Aorta (tissue), 5 donors: Measurements from ENCODE around the gene EIF4E2. TPM values are rescaled to one million over a fixed set of nuclear protein-coding genes. Genes with fewer than 3 reads are reported as not detected.
"Not testable (repeated sequence)": the region's sequence is repeated elsewhere in the genome, so short reads cannot be mapped to it uniquely, and the experiment has no call there.

Experiments used
- ATAC-seq: fragments of 200-7000 bp; cut with Tn5 transposase; one replicate; pipeline ENCODE4 v1.9.1; 2022; ENCODE audit warnings: moderate library complexity; ENCODE audit not compliant: low FRiP score
- DNase-seq, 2 donors: peaks; one replicate each; pipeline ENCODE4 v3.0.0-alpha.2; 2020
- H3K27ac ChIP-seq, 2 donors: one replicate each; pipeline ENCODE4 v1.5.1; 2013; ENCODE audit warnings: low read length in 2 of 2, mild to moderate bottlenecking in 2 of 2, moderate library complexity in 2 of 2, control low read depth in 1 of 2, inconsistent platforms in 1 of 2, low read depth in 1 of 2
- H3K27me3 ChIP-seq, 2 donors: one replicate each; pipeline ENCODE4 v1.6.1; 2013; ENCODE audit warnings: control low read depth in 1 of 2, low read length in 1 of 2, mild to moderate bottlenecking in 1 of 2, moderate library complexity in 1 of 2; ENCODE audit not compliant: insufficient read depth in 2 of 2, control insufficient read depth in 1 of 2
- H3K36me3 ChIP-seq, 2 donors: one replicate each; pipeline ENCODE4 v1.6.1; 2013; ENCODE audit warnings: control low read depth in 1 of 2, low read length in 1 of 2, mild to moderate bottlenecking in 1 of 2; ENCODE audit not compliant: insufficient read depth in 2 of 2, control insufficient read depth in 1 of 2
- H3K4me1 ChIP-seq, 2 donors: one replicate each; pipeline ENCODE4 v1.6.1; 2013; ENCODE audit warnings: low read length in 2 of 2, control low read depth in 1 of 2, mild to moderate bottlenecking in 1 of 2, moderate library complexity in 1 of 2; ENCODE audit not compliant: insufficient read depth in 2 of 2, control insufficient read depth in 1 of 2
- H3K4me3 ChIP-seq, 2 donors: one replicate each; pipeline ENCODE4 v1.5.1; 2013; ENCODE audit warnings: low read length in 2 of 2, control low read depth in 1 of 2, mild to moderate bottlenecking in 1 of 2
- H3K9me3 ChIP-seq: one replicate; pipeline ENCODE4 v1.6.1; 2013; ENCODE audit warnings: mild to moderate bottlenecking, low read length; ENCODE audit not compliant: control insufficient read depth
- WGBS, 2 donors: extraction: QIAGEN DNeasy Blood & Tissue Kit; methylation state at CpG; one replicate each; pipeline ENCODE4 v1.1.7; 2013; 5-methylcytosine and 5-hydroxymethylcytosine counted together
- intact Hi-C, 2 donors: fragments of 100-400 bp; cut with DNase I; formaldehyde crosslinking; loops; one replicate each; pipeline versions ENCODE4 v1.14.2 to v1.15.0; 2022
- polyA plus RNA-seq, 2 donors: library from polyadenylated mRNA; stranded (reverse); fragments of 200-250 nt; gene quantifications; one replicate each; pipeline ENCODE4 v1.2.3, GENCODE V29; 2013
- total RNA-seq, 2 donors: library from RNA; stranded (reverse); fragmentation: NEBNext Ultra II Directional; extraction: Animal tissue kit (Norgen Biotek cat#: 25700); gene quantifications; one replicate each; pipeline ENCODE4 v1.2.1, GENCODE V29; 2021
- donor health status: healthy with polysubstance abuse.
- donor health status: Bipolar disorder and iron deficiency.
- donor health status: DM: no; HTN: no; CAD: no.
- donor health status: DM: no; HTN: no; CAD: no.
- donor health status: DM: yes; HTN: yes; CAD: no.

Gene EIF4E2
- total and polyA plus RNA-seq, 4 donors: 43.9 to 60.7 (median 55.1) TPM

DNA sequence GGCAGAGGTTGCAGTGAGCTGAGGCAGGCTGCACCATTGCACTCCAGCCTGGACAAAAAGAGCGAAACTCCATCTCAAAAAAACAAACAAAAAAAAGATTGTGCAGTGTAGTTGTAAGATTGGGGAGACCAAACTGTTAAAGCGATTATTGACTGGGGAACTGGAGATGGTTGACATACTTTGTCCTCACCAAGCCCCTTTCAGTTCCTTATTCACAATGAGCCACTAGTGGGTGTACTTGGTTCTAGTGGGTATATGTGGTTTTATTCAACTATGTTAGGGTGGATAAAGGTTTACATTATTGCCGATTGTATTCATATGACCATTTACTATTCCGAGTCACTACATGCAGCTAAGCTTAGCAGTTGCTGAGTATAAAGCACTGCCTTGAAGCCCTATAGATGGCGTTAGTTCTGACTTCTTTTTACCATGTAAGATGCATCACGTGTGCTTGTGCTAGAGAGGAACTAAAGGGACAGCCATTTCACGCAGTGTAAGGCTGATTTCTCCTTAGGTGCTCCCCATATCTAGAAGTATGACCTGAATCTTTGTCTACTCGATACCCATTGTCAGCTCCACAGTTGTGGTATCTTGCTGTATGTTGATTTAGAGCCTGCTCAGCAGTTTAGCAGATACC, 12.1 kb downstream of the EIF4E2 start:
- no peak for DNase-seq
- no peak overlapping the region for H3K27ac ChIP-seq
- H3K36me3 ChIP-seq: peaks cover 6 to 11% of the 10 kb centered on the region in 2 donors
- H3K9me3 ChIP-seq: no peaks in the 10 kb centered on the region
- intact Hi-C loops: no loop called here
- no peak overlapping the region for H3K4me3 ChIP-seq
- H3K27me3 ChIP-seq: no peaks in the 10 kb centered on the region
- 87% methylated on average over 8 of the region's 8 CpGs for WGBS, 2 donors
- H3K4me1 ChIP-seq: no peaks in the 10 kb centered on the region
- no peak for ATAC-seq

GRCh38 chr2:232563580-232563979, 13.1 kb downstream of the EIF4E2 start:
- H3K27me3 ChIP-seq: no peaks in the 10 kb centered on the region
- H3K9me3 ChIP-seq: no peaks in the 10 kb centered on the region
- intact Hi-C loops: no loop called here
- no peak for DNase-seq
- H3K4me3 ChIP-seq: no peak overlapping the region
- H3K36me3 ChIP-seq: peaks cover 5 to 11% of the 10 kb centered on the region in 2 donors
- H3K4me1 ChIP-seq: no peaks in the 10 kb centered on the region
- no peak overlapping the region for H3K27ac ChIP-seq
- no peak for ATAC-seq
- WGBS, 2 donors: 59 to 66% methylated on average over 3 of the region's 3 CpGs

DNA sequence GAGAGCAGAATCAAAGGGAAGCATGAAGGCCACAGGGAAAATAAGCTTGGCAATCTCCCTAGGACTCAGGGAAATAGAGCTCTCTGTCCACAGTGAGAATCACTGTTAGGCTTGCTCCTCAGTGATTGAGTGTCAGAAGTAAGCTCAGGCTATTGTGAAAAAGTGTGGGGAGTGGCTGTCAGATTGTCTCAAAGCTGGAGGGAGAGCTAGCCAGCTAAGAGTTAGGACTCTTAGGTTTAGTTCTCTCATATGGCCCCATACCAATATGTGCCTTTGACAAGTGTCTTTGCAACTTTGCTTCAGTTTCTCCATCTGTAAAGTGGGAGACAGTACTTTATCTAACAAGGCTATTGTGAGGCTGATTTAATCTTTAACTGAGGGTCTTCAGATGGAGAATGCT, 17.2 kb downstream of the EIF4E2 start:
- Histone ChIP-seq H3K27me3 (no peaks in the 10 kb centered on the region), H3K9me3 (no peaks in the 10 kb centered on the region), H3K4me1 (no peaks in the 10 kb centered on the region), H3K36me3 (peaks cover 10 to 20% of the 10 kb centered on the region in 2 donors), H3K4me3 (no peak overlapping the region), H3K27ac (no peak overlapping the region)
- intact Hi-C loops: no loop called here
- ATAC-seq: no peak
- no peak for DNase-seq

GRCh38 chr2:232568161-232568560, 17.7 kb downstream of the EIF4E2 start:
- Histone ChIP-seq H3K4me3 (no peak overlapping the region), H3K4me1 (no peaks in the 10 kb centered on the region), H3K9me3 (no peaks in the 10 kb centered on the region), H3K36me3 (peaks cover 10 to 17% of the 10 kb centered on the region in 2 donors), H3K27me3 (no peaks in the 10 kb centered on the region), H3K27ac (no peak overlapping the region)
- WGBS, 2 donors: 50 to 55% methylated on average over 5 of the region's 5 CpGs
- no peak for DNase-seq
- intact Hi-C loops: no loop called here
- no peak for ATAC-seq

- intact Hi-C loops: no loop called here
- H3K4me1 ChIP-seq: no peaks in the 10 kb centered on the region
- peaks cover 10 to 17% of the 10 kb centered on the region in 2 donors for H3K36me3 ChIP-seq
- ATAC-seq: no peak
- no peaks in the 10 kb centered on the region for H3K27me3 ChIP-seq
- H3K27ac ChIP-seq: no peak overlapping the region
- H3K9me3 ChIP-seq: no peaks in the 10 kb centered on the region
- no peak for DNase-seq
- H3K4me3 ChIP-seq: no peak overlapping the region
- 92 to 93% methylated on average over 9 of the region's 9 CpGs for WGBS, 2 donors
Observed at GRCh38 chr2:232569541-232569940, 19.1 kb downstream of the EIF4E2 start.

- H3K4me3 ChIP-seq, H3K27ac ChIP-seq, H3K27me3 ChIP-seq, DNase-seq, intact Hi-C loops, H3K9me3 ChIP-seq, H3K4me1 ChIP-seq, ATAC-seq: not testable (repeated sequence)
- H3K36me3 ChIP-seq: peaks cover 13 to 15% of the 10 kb centered on the region in 2 donors
- 94 to 95% methylated on average over 6 of the region's 6 CpGs for whole genome bisulfite sequencing, 2 donors
Observed at GRCh38 chr2:232570481-232570880, 20.0 kb downstream of the EIF4E2 start.

- ATAC-seq (no peak), DNase-seq (no peak)
- Histone ChIP-seq H3K4me1 (no peaks in the 10 kb centered on the region), H3K27me3 (no peaks in the 10 kb centered on the region), H3K27ac (no peak overlapping the region), H3K4me3 (no peak overlapping the region), H3K36me3 (peaks cover 13 to 15% of the 10 kb centered on the region in 2 donors), H3K9me3 (no peaks in the 10 kb centered on the region)
- WGBS, 2 donors: 59 to 65% methylated on average over 7 of the region's 7 CpGs
- intact Hi-C loops: no loop called here
Observed at GRCh38 chr2:232571026-232571474, 20.6 kb downstream of the EIF4E2 start.

- intact Hi-C loops: no loop called here
- Histone ChIP-seq H3K4me3 (no peak overlapping the region), H3K9me3 (no peaks in the 10 kb centered on the region), H3K4me1 (no peaks in the 10 kb centered on the region), H3K27ac (no peak overlapping the region), H3K27me3 (no peaks in the 10 kb centered on the region), H3K36me3 (peaks cover 10% of the 10 kb centered on the region in 2 donors)
- ATAC-seq: no peak
- no peak for DNase-seq
Observed at GRCh38 chr2:232573042-232573441, 22.6 kb downstream of the EIF4E2 start.

DNA sequence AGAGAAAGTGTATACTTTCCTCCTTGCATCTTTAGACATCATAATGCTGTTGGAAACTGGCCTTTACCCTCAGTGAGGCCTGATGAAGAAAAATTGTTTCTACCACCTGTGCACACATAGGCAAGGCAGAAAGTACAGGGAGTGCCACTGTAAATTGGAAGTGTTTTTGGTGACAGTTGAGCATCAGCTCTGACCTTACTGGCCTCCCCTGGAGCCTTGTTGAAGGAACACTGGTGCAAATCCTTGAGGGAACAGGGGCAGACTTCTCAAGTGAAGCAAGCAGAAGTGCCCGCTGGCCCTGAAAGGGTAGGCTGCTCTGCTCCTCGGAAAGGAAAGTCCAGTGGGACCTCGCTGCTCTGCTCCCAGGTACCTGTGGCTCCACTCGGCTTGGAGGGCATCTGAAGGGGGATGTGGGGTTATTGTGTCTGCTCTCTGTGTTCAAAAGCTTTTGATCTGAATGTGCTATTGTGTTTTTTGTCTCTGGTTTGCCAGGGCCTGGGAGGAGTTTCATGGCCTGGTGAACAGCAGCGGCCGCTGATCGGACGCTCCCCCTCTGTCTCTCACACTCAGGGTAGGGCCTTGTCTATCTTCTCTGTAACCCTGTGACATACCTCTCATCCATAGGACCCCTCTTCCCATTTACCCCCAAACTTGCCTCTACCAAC, 23.4 kb downstream of the EIF4E2 start:
- ATAC-seq (no peak), DNase-seq (no peak)
- intact Hi-C loops: no loop called here
- Histone ChIP-seq H3K9me3 (no peaks in the 10 kb centered on the region), H3K27ac (no peak overlapping the region), H3K36me3 (peaks cover 6 to 7% of the 10 kb centered on the region in 2 donors), H3K27me3 (no peaks in the 10 kb centered on the region), H3K4me3 (no peak overlapping the region), H3K4me1 (no peaks in the 10 kb centered on the region)
- 93 to 94% methylated on average over 8 of the region's 8 CpGs for WGBS, 2 donors
